ENCODE results near the gene EEF1E1. TPM values are rescaled to one million over a fixed set of nuclear protein-coding genes. Genes with fewer than 3 reads are reported as not detected.

The EEF1E1 gene
- total RNA-seq, 2 donors from 2014 or later = 9.8 to 21.7 TPM

DNA sequence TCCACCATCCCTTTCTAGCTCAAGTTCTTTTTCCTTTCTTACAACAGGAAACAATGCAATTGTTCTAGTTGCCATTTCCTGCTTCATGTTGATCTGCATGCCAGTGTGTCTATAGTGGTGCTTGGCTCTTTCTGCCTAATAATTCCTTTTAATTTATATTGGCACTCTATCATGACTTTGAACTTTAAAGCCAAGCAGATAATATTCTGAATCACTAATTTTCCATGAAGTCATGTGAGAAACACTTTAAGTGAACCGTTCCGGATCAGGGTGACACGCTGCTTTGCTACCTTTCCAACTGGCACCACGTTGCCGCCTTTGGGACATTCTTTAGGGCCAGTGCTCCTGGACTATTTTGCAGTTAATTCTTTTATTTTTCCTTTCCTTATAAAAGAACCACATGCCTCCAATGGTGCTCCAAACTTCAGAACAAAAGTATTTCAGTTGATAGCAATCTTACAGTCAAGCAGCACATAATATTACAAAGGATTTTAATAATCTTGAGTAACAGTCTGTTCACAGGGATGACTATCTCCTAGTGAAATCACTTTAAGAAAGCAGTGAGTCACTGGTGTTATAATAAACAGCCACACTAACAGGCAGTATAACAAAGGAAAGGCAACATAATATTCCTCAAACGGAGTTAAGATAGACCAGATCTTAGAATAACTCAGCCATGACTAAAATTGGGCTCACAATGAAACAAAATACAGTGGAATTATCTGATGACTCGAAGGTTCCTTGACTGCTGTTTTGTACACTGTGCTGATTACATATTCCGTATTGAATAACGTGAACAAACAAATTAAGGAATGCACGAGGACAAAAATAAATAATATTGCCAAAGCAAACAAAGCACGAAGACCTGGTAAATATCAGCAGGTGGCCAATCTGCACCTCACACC is 19.1 kb downstream of the EEF1E1 start:
- no peak for DNase-seq
- no peak overlapping the region for H3K4me3 ChIP-seq
- TF ChIP-seq, protein P1, sequence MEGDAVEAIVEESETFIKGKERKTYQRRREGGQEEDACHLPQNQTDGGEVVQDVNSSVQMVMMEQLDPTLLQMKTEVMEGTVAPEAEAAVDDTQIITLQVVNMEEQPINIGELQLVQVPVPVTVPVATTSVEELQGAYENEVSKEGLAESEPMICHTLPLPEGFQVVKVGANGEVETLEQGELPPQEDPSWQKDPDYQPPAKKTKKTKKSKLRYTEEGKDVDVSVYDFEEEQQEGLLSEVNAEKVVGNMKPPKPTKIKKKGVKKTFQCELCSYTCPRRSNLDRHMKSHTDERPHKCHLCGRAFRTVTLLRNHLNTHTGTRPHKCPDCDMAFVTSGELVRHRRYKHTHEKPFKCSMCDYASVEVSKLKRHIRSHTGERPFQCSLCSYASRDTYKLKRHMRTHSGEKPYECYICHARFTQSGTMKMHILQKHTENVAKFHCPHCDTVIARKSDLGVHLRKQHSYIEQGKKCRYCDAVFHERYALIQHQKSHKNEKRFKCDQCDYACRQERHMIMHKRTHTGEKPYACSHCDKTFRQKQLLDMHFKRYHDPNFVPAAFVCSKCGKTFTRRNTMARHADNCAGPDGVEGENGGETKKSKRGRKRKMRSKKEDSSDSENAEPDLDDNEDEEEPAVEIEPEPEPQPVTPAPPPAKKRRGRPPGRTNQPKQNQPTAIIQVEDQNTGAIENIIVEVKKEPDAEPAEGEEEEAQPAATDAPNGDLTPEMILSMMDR (IDR thresholded peaks at IDR 0.05) = no peak
- no peaks in the 10 kb centered on the region for H3K4me1 ChIP-seq
- H3K27ac ChIP-seq = no peak overlapping the region
- intact Hi-C loops (cut with DNase I) = no loop called here
- no peaks in the 10 kb centered on the region for H3K27me3 ChIP-seq
- H3K9me3 ChIP-seq = no peaks in the 10 kb centered on the region
- no peak overlapping the region for H3K9ac ChIP-seq (ENCODE audit: low read depth in 2 of 2, low read length in 2 of 2)
- no peaks in the 10 kb centered on the region for H3K36me3 ChIP-seq

DNA sequence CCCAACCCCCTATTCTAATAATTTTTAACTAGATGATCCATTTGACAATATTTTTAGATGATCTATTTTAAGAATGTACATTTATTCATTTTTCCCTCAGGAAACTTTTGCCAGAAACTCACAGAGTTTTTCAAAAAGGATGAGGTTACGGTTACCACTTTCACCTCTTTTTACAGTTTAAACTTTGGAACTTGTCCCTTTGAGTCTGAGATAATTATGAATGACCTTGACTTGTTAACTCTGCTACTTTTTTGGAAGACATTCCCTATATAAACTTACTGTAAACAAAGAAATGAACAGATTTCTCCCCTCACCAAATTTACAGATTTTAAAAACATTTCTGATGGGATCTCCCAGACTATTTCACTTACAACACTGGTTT is 19.8 kb downstream of the EEF1E1 start:
- DNase-seq = no peak
- TF ChIP-seq, protein P1 (IDR thresholded peaks at IDR 0.05) = no peak
- Histone ChIP-seq H3K27me3 (no peaks in the 10 kb centered on the region), H3K9ac (ENCODE audit: low read depth in 2 of 2, low read length in 2 of 2) (no peak overlapping the region), H3K36me3 (no peaks in the 10 kb centered on the region), H3K9me3 (no peaks in the 10 kb centered on the region), H3K4me3 (no peak overlapping the region), H3K4me1 (no peaks in the 10 kb centered on the region), H3K27ac (no peak overlapping the region)
- intact Hi-C loops (cut with DNase I) = no loop called here

DNA sequence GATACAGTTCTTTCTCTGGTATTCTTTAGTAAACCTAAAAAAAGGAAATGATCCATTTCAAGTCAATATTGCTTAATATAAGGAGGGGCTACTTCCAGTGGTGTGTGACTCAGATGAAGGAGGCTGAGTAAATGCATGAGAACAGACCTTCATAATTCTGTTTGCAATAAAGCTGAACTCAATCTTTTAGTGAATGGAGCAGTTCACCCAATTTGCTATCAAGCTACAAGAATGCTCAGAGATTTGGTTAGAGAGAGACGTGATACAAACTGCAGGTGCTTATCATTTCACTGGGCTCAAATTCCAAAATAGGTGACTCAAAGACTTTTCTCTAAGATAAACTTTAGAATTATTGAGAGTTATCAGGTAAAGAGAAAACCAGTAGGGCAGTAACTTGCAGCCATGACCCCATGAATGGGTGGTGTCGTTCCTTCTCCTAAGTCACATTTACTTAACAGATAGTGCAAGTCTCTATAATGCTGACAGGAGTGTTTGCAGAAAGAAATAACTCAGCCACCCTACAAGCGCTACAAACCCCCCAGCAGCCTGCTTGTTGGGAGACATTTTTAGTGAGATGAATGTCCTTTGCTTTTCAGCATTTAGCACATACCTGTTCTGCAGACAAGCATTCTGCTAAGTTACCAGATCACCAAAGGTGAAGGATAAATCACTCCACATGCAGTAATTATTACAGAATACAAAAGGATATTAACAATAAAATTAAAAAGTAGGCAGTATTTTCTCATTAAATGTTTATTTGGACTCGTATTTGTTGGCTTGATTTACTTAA is 21.8 kb downstream of the EEF1E1 start:
- H3K9me3 ChIP-seq = no peaks in the 10 kb centered on the region
- intact Hi-C loops (cut with DNase I) = no loop called here
- H3K27ac ChIP-seq = no peak overlapping the region
- H3K4me1 ChIP-seq = no peaks in the 10 kb centered on the region
- no peak overlapping the region for H3K9ac ChIP-seq (ENCODE audit: low read depth in 2 of 2, low read length in 2 of 2)
- H3K27me3 ChIP-seq = no peaks in the 10 kb centered on the region
- TF ChIP-seq, protein P1 (IDR thresholded peaks at IDR 0.05) = no peak
- no peak for DNase-seq
- no peak overlapping the region for H3K4me3 ChIP-seq
- H3K36me3 ChIP-seq = no peaks in the 10 kb centered on the region

DNA sequence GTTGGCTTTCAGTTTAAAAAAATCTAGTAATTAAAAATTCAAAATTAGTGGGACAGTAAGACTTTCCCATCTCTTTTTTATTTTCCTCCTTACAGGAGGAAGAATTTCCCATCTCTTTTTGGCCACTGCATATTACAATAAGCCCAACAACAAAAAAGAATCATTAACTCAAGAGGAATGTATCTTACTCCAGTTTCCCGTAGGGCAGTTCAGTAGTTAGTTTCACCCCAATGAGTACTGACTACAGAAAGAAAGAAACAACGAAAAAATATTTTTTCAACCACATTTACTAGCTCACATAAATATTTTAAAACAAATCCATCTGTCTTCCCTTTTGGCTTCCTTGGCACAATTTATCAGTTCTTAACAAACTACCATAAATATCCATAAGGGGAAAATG is 23.2 kb downstream of the EEF1E1 start:
- Histone ChIP-seq H3K9me3 (no peaks in the 10 kb centered on the region), H3K9ac (ENCODE audit: low read depth in 2 of 2, low read length in 2 of 2) (no peak overlapping the region), H3K36me3 (no peaks in the 10 kb centered on the region), H3K27me3 (no peaks in the 10 kb centered on the region), H3K4me1 (no peaks in the 10 kb centered on the region), H3K4me3 (no peak overlapping the region), H3K27ac (no peak overlapping the region)
- TF ChIP-seq, protein P1 (IDR thresholded peaks at IDR 0.05) = no peak
- intact Hi-C loops (cut with DNase I) = no loop called here
- DNase-seq = no peak

DNA sequence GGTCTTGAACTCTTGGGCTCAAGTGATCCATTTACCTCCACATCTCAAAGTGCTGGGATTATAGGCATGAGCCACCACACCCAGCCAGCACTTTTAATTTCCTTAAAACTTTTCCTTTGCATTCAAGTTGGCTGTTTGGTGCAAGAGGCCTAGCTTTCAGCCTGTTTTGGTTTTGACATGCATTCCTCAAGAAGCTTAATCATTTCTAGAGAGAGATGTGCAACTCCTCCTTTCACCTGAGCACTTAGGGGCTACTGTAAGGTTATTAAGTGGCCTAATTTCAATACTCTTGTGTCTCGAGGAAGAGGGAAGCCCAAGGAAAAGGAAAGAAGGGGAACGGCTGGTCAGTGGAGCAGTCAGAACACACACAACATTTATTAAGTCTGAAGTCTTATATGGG is 24.4 kb downstream of the EEF1E1 start:
- Histone ChIP-seq H3K4me3 (no peak overlapping the region), H3K36me3 (no peaks in the 10 kb centered on the region), H3K9ac (ENCODE audit: low read depth in 2 of 2, low read length in 2 of 2) (no peak overlapping the region), H3K27ac (no peak overlapping the region), H3K4me1 (no peaks in the 10 kb centered on the region), H3K9me3 (no peaks in the 10 kb centered on the region), H3K27me3 (no peaks in the 10 kb centered on the region)
- intact Hi-C loops (cut with DNase I) = no loop called here
- DNase-seq = no peak
- TF ChIP-seq, protein P1 (IDR thresholded peaks at IDR 0.05) = no peak

All from colonic mucosa (tissue), 4 donors.